Left colon (tissue), 2 donors: ENCODE results near the gene GNAI1. TPM values are rescaled to one million over a fixed set of nuclear protein-coding genes. Genes with fewer than 3 reads are reported as not detected.
A peak's percentile ranks its signal among the peaks of the same experiment; 100 is the strongest.
"Not testable (repeated sequence)": the region's sequence is repeated elsewhere in the genome, so short reads cannot be mapped to it uniquely, and the experiment has no call there.

Experiments used
- ATAC-seq: fragments of 200-7000 bp; cut with Tn5 transposase; one replicate; pipeline ENCODE4 v1.9.1; 2020; ENCODE audit warnings: mild to moderate bottlenecking, moderate library complexity
- DNase-seq, 2 donors: peaks; one replicate each; pipeline ENCODE4 v3.0.0-alpha.2; 2020
- intact Hi-C, 2 donors: fragments of 100-400 bp; cut with DNase I in 1 of 2; cut with micrococcal nuclease in 1 of 2; formaldehyde crosslinking; loops; one replicate each; pipeline versions ENCODE4 v1.11.2 to v1.14.0; 2022; cut with DNase I, micrococcal nuclease
- total RNA-seq, 2 donors: library from RNA; stranded (reverse); fragmentation: NEBNext Ultra II Directional; extraction: Animal tissue kit (Norgen Biotek cat#: 25700); gene quantifications; one replicate each; pipeline ENCODE4 v1.2.1, GENCODE V29; 2021
- donor health status: DM: no; HTN: no; CAD: no.
- donor health status: DM: yes; HTN: yes; CAD: no.

GNAI1 gene
- total RNA-seq, 2 donors from 2014 or later, result 22.9 to 31.7 TPM

- DNase-seq (no peak), ATAC-seq (no peak)
- intact Hi-C loops, result no loop called here
Measured at GRCh38 chr7:80150611-80151273, 16.1 kb downstream of the GNAI1 start.

DNA sequence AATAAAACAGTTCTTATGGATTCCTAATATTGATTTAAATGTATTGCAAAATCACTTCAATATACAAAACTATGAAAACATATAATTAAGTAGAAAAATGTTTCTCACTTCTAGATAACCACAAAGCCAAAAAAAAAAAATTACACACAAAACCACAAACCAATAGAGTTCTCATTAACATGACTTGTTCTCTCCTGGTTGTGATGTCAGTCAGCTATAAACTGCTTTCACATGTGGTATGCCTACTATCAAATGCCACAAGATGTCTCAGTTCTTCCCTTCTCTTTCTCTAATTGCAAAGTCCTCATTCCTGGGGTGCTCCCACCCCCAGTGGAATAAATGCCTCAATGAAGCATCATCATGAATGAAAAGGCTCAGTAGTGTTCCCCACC, 16.6 kb downstream of the GNAI1 start:
- DNase-seq (no peak), ATAC-seq (no peak)
- intact Hi-C loops, result no loop called here

GRCh38 chr7:80153446-80153845, 18.8 kb downstream of the GNAI1 start:
- intact Hi-C loops, result no loop called here

GRCh38 chr7:80154656-80155333, 20.2 kb downstream of the GNAI1 start:
- no peak for DNase-seq
- intact Hi-C loops, result no loop called here
- no peak for ATAC-seq

More at GRCh38 chr7:80153446-80153845, 18.8 kb downstream of the GNAI1 start:
- ATAC-seq (no peak), DNase-seq (no peak)

GRCh38 chr7:80155374-80155773, 20.7 kb downstream of the GNAI1 start:
- peak; percentile 50 for ATAC-seq
- intact Hi-C loops, result no loop called here
- DNase-seq, result no peak

DNA sequence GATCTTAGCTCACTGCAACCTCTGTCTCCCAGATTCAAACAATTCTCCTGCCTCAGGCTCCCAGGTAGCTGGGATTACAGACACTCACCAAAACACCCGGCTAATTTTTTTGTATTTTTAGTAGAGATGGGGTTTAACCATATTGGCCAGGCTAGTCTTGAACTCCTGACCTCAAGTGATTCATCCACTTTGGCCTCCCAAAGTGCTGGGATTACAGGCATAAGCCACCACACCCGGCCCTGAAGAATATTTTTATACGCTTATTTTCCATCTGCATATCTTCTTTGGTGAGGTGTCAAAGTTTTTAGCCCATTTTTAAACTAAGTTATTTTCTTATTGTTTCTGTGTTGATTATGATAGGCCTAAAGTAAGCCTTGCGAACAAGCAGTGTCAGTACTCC, 23.1 kb downstream of the GNAI1 start:
- intact Hi-C loops, DNase-seq, ATAC-seq: not testable (repeated sequence)

GRCh38 chr7:80159802-80160201, 25.2 kb downstream of the GNAI1 start:
- DNase-seq (no peak), ATAC-seq (no peak)
- intact Hi-C loops, result no loop called here

- intact Hi-C loops, result no loop called here
- no peak for ATAC-seq
- no peak for DNase-seq
Measured at GRCh38 chr7:80161466-80161865, 26.8 kb downstream of the GNAI1 start.

- no peak for DNase-seq
- ATAC-seq, result no peak
- intact Hi-C loops, result no loop called here
Measured at GRCh38 chr7:80165177-80165576, 30.5 kb downstream of the GNAI1 start.

- ATAC-seq, result no peak
- no peak for DNase-seq
- intact Hi-C loops, result no loop called here
Measured at GRCh38 chr7:80170445-80170844, 35.8 kb downstream of the GNAI1 start.

GRCh38 chr7:80172387-80172786, 37.8 kb downstream of the GNAI1 start:
- no peak for DNase-seq
- no peak for ATAC-seq
- intact Hi-C loops, result no loop called here

- ATAC-seq (no peak), DNase-seq (no peak)
- intact Hi-C loops, result no loop called here
Measured at GRCh38 chr7:80175744-80176143, 41.1 kb downstream of the GNAI1 start.

GRCh38 chr7:80181411-80181810, 46.8 kb downstream of the GNAI1 start:
- DNase-seq, result no peak
- intact Hi-C loops, result no loop called here
- ATAC-seq, result no peak

DNA sequence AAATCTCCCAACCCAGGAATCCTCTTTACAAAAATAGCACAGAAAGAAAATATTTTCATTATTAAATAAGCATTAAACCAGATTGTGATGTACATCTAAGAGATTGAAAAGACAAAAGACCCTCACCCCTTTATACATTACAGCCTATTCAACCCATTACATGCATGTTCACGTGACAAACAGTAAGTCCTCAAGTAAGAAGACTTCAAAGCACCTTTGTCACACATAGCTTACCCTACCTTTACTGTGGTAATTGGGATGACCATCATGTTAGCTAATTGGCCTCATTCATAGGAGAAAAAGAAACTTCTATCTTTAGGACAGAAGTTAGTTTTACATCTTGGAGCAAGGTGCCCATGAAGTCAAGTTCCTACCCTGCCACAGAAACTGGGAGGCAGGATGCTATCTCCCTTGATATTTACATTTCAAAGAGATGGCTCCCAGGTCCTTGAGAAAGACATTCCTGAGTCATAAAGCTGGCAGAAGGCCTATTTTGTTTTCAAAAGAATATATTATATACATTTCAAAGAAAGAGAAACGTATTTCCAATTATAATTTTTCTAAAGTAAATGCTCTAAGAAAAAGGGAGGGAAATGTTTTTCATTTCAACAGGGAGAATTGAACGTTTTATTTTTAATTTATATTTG, 48.1 kb downstream of the GNAI1 start:
- ATAC-seq (no peak), DNase-seq (no peak)

DNA sequence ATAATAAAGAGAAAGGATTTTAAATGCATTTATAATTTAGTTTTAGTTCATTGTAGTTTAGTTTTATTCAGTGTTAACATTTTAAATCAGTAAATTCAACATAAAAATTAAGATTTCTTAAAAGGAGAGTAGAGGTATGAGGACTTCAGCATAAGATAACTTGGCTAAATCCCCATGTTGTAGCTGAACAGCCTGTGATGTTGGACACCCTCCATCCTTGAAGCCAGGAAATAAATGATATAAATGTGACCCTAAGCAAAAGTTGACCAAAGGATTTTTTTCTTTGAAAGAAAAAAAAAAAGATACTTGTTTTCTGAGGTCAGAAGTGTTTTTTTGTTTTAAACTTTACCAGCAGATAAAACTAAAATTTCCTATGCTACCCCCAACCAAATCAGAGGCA, 48.7 kb downstream of the GNAI1 start:
- DNase-seq, result no peak
- ATAC-seq, result no peak
- intact Hi-C loops, result no loop called here

More for the DNA sequence above, 48.1 kb downstream of the GNAI1 start:
- intact Hi-C loops, result no loop called here

DNA sequence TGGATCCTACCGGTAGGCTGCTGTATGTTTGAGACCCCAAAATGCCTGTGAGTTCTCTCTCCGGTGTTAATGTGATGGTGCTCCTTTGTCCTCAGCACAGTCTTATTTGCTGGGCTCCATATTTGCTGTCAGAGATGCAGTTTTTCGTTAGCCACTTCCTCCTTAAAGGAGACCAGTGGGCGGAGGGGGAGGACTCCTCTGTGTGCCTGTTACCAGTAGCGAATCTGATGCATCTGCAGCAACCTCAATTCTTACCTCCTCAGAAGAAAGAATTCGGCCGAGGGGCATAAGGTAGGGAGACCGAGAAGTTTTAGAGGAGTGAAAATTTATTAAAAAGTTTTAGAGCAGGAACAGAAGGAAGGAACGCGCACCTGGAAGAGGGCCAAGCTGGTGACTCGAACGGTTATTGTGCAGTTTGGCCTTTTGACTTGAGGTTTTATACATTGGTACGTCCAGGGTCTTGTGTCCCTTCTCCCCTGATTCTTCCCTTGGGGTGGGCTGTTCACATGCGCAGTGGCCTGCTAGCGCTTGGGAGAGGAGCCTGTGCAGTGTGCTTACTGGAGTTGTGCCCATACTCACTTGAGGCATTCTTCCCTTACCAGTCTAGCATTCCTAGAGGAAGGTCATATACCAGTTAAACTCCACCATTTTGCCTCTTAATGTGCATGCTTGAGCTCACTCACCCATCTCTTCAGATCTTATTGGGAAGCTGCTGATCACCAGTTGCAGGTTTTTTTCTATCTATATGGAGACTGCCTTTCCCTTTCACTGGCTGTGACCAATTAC, 49.5 kb downstream of the GNAI1 start:
- ATAC-seq (no peak), DNase-seq (no peak)
- intact Hi-C loops, result no loop called here

DNA sequence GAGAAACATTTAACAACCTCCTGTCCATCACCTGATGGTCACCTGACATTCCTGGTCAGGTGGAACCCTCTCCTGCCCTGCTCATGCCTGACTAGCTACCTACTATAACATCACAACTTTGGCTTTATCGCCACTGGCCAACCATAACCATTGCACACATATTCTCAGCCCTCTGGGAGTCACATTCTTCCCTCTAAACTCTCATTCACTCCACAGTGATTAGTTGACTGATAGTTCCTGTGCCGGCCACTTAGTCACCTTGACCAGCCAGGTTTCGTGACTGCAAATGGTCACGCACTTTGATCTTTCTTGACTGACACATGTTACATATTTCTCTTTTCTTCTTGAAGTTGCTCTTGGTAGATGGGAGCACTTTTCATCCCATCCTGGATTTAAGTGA, 50.1 kb downstream of the GNAI1 start:
- DNase-seq (no peak), ATAC-seq (no peak)
- intact Hi-C loops, result no loop called here

GRCh38 chr7:80185571-80185970, 50.9 kb downstream of the GNAI1 start:
- ATAC-seq (no peak), DNase-seq (no peak)
- intact Hi-C loops, result no loop called here

DNA sequence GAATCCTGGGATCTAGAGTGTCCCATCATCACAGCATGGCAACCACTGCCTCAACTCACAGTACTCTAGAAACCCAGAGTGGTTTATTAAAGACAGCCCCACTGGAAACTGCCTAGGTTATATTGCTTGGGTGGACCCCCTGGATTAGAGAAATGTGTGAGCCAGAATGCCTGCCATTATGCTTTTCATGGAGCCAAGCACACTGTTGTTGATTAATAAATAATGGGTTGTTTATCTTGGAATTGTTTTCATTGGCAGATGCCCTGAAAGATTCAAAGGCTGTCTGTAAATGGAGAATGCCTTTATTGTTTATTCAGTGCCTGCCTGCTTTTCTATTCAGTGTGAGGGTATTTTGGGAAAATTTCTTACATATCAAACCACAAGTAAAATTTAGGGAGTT, 52.1 kb downstream of the GNAI1 start:
- intact Hi-C loops, result no loop called here
- ATAC-seq (no peak), DNase-seq (no peak)

DNA sequence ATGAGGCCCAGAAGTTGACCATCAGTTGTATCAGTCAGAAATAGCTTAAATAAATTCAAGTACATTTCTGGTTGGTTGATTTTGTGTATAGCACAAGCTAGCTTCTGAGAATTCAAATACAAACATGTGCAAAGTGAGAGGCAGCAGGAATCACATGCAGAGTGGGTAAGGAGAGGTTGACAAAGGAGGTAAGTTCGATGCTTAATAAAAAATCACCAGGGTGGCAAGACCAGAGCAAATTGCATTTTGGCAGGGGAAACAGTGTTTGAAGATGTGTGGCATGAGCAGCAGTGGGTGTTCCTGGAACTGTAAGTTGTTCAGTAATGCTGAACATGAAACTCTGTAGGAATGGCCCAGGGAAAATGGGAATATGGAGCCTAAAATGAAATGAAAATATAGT, 52.6 kb downstream of the GNAI1 start:
- ATAC-seq, result no peak
- DNase-seq, result no peak
- intact Hi-C loops, result no loop called here
